HG03442 (cell line): ENCODE results near the gene LBR.
"Not testable (repeated sequence)": the region's sequence is repeated elsewhere in the genome, so short reads cannot be mapped to it uniquely, and the experiment has no call there.

ENCODE experiments used
- ATAC-seq: cut with Tn5 transposase; IDR thresholded peaks from one replicate; pipeline ENCODE4 v1.9.1; 2021; ENCODE audit warnings: mild to moderate bottlenecking, moderate library complexity; ENCODE audit not compliant: unreplicated experiment

LBR gene

DNA sequence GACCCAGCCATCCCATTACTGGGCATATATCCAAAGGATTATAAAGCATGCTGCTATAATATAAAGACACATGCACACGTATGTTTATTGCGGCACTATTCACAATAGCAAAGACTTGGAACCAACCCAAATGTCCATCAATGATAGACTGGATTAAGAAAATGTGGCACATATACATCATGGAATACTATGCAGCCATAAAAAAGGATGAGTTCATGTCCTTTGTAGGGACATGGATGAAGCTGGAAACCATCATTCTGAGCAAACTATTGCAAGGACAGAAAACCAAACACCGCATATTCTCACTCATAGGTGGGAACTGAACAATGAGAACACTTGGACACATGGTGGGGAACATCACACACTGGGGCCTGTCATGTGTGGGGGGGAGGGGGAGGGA, 41.0 kb downstream of the LBR start:
- not testable (repeated sequence) for ATAC-seq

DNA sequence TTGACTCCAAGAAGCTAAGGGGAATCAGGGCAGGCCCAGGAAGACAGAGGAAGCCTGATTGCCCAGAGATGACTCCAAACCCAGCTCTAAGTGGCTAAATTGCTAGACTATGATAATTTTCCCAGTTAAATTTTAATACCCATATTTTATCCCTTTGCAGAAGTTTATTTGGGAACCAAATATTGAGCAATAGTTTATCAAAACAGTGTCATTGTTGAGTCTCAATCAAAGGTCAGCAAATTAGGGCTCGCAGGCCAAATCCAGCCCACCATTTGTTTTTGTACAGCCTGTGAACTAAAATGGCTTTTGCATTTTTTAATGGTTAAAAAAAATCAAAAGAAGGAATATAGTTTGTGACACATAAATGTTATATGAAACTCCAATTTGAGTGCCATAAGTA, 47.1 kb downstream of the LBR start:
- no peak for ATAC-seq

DNA sequence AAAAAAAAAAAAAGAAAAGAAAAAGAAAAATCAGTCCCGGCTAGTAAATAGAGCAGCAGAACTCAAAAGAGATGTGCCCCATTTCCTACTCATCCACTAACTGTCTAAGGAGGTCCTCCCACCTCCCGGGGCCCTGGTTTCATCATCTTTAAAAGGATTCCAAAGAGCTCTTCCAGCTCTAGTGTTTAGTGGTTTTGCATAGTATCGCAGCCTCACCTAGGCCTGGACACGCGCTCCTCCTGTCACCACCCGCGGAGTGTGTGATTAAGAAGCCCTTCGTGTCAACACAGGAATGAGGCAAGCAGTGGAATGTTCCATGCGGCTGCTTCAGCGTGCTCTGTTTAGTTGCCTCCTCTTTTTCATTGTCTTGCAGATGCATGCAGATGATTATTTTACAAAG, 49.0 kb downstream of the LBR start:
- ATAC-seq, result no peak

DNA sequence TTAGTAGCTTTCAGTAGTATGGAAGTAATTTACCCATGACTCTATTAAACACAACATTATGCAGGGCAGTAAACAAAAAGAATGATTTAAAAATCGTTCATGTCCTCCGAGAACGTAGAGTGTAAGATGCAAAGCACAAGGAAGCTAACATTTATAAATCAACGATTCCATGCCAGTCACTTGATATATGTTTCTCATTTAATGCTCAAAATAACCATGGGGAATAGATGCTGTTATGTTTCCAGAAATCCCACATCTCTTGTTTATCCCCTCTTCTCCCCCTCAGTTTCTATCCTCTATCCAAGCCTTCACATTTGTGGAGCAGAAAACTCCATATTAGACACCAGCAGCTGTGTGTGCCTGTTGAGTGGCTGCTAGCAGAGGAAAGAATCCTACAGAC, 52.8 kb downstream of the LBR start:
- ATAC-seq, result no peak

DNA sequence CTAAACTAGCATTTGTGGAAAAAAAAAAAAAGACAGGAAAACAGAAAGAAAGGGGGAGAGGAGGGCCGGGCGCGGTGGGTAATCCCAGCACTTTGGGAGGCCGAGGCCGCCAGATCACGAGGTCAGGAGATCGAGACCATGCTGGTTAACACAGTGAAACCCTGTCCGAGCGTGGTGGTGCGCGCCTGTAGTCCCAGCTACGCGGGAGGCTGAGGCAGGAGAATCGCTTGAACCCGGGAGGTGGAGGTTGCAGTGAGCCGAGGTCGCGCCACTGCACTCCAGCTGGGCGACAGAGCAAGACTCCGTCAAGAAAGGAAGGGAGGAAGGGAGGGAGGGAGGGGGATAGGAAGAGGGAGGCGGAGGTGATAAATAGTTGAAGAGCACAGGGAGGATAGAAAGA, 54.7 kb downstream of the LBR start:
- ATAC-seq, result no peak

DNA sequence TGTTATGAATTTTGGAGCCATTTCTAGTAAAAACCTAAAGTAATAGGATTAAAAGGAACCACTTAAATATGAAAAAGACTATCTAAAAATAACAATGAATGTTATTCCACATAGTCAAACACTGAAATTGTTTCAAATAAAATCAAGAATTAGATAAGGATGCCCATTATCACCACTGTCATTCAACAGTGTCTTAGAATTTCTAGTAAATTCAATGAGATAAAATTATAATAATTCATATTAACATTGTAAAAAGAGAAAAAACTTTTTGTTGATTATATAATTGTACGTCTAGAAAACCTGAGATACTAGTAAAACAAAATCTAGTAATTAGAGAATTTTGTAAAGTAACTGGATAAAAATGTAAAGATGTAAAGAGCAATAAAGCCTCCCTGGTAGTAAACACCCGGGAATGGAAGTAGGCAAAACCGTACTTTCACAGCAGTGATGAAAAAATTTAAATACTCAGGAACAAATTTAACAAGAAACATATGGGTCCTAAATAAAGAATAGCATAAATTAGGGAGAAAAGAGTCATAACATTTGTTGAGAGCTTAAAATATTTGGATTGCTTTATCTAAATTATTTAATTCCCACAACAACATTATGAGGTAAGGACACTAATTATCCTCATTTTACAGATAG, 56.4 kb downstream of the LBR start:
- no peak for ATAC-seq

DNA sequence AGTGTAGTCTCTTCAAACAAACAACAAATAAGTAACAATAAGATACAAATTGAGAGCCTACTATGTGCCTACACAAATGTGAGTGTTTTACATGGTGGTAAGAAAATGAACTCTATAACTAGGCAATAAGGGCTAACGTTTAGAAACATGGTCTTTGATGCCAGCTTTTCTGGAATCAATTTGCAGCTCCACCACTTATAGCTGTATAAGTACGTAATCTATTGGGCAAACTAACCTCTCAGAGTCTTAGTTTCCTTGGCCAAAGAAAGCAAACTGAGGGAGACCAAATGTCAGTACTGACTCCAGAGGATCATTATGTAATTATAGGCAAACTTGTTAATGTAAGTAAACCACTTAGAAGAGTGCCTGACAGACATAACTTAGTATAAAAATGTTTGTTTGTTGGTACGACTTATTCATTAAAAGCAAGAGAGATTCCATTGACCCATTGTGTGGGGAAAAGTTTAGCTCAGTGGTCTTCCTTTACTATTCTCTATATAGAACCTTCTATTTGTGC, 59.7 kb downstream of the LBR start:
- no peak for ATAC-seq

DNA sequence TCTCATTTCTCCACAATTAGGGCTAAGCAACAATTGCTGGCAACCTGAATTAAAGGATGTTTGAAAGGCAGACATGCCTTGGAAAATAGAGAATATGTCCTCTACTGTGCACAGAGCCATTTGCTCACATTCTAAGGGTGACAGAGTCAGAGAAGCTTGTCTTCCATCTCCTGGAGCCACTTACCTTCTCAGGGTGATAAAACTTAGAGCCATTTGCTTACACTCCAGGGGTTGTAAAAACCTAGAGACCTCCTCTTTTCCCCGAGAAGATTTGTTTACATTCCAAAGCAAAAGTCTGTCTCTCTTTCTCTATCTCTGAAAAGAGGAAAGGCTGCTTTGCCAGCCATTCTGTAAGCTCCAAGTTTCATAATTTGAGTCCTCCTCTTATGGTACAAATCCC, 61.3 kb downstream of the LBR start:
- no peak for ATAC-seq

DNA sequence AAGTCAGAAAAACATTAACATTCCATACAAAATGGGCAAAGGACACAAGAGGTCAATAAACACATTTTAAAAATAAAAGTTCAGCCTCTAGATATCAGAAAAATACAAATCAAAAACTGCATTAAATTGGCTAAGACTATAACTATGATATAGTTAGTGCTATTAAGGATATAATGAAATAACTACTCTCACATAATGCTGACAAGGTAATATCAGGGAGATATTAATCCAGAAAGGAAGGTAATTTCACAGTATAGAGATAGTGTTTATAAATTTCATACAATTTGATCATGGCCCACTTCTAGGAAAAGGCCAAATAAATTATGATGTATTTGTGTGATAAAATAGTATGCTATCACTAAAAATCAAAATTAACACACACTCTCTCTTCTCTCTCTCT, 61.8 kb downstream of the LBR start:
- no peak for ATAC-seq

DNA sequence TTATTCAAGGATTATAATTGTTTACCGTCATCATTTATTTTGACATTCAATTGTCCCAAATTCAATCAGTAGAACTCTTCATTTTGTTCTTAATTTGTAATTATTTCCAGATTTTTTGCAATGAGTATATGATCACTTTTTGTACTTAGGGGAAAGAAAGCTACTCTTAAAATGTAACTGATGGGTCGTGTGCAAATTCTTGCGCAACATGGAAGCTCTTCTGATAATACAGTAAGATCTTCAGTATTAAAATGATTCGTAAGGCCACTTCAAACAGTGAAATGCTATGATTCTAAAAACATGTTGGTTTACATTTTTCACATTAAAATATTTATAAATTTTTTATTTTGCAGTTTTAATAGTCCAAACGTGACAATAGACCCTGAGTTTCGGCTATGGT, 63.4 kb downstream of the LBR start:
- ATAC-seq, result no peak

DNA sequence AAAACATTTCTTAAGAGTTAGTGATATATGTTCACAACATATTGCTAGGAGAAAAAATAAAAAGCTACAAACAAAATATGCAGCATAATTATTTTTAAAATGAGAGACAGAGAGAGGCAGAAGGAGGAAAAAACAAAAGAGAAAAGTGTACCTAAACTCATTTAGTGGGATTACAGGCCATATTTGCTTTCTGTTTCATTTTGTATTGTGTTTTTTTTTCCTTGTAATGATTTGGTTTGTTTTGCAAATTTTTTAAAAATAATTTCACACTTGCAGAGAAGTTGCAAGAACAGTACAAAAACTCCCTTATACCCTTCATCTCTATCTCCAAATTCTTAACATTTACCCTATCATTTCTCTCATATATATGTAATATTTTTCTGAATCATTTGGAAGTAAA, 65.0 kb downstream of the LBR start:
- no peak for ATAC-seq

DNA sequence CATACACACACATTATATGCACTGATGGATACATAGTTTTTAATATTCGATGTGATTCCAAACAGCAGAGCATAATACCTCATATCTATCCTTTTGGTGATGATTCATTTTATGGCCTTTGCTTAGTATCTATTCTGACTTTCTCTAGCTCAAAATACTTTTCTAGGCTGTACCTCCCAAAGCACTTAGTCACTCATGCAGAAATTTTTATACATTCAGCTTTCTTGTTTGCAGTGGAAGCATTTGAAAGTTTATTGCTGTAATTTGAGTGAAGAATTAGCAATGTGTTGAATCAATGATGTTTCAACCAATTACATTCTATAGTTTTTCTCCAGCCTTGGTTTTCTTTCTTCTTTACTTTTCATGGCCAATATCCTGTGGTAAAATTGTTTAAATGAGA, 66.7 kb downstream of the LBR start:
- no peak for ATAC-seq

DNA sequence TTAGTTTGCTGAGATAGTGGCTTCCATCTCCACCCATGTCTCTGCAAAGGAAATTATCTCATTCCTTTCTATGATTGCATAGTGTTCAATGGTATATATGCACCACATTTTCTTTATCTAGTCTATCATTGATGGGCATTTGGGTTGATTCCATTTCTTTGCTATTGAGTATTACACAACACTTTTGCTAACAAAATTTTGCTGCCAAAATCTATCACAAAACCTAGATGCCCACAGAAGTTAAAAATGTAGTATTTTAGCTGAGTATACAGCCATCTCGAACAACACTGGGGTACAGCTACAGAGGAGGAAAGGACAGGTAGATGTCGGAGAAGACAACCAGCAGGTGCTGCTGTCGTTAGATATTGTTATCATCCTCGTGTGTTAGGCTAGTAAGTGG, 67.7 kb downstream of the LBR start:
- no peak for ATAC-seq

DNA sequence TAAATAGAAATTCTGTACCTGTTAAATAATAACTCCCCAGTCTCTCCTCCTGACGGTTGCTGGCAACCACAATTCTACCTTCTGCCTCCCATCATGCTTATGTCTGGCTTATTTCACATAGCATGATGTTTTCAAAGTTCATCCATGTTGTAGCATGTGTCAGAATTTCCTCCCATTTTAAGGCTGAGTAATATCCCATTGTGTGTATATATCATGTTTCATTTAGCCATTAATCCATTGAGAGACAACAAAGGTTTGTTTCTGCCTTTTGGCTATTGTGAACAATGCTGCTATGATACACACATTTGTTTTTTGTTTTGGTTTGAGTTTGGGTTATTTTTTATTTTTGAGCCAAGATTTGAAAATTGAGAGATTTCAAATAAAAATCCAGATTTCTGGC, 72.0 kb downstream of the LBR start:
- no peak for ATAC-seq

DNA sequence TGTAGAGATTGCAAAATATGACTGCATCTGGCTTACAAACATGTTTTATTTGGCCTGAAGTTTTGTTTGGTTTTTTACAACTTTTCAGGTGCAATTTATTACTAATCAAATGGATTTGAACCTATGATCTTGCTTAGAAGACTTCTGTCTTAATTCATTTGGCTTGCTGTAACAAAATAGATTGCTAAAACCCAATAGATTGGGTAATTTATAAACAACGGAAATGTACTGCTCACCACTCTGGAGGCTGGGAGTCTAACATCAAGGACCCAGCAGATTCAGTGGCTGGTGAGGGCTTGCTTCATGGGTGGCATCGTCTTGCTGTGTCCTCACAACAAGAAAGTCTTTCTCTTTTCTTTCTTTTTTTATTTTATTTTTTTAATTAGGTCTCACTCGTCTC, 72.9 kb downstream of the LBR start:
- no peak for ATAC-seq
